HFF-Myc (cell line): ENCODE results near the gene SNAP47.

ENCODE experiments used
- DNase-seq: peaks from one replicate; pipeline ENCODE4 v3.0.0-alpha.2; 2011; ENCODE audit warnings: low read depth; ENCODE audit errors: extremely low read depth
- H3K4me3 ChIP-seq: replicated peaks from 2 replicates; pipeline ENCODE4 v1.5.1; 2011; ENCODE audit warnings: low read depth, mild to moderate bottlenecking, control low read depth, low read length
- CTCF ChIP-seq: IDR thresholded peaks from 2 replicates; pipeline ENCODE4 v1.5.1; 2012; ENCODE audit warnings: mild to moderate bottlenecking, low read depth, low read length, control low read depth; ENCODE audit errors: missing control alignments

The SNAP47 gene

GRCh38 chr1:227731696-227732585 lies 3.3 kb upstream of the SNAP47 start:
- no peak overlapping the region for H3K4me3 ChIP-seq
- TF ChIP-seq CTCF: no peak
- DNase-seq: no peak

GRCh38 chr1:227732586-227733308 lies 2.5 kb upstream of the SNAP47 start:
- no peak for DNase-seq
- no peak for TF ChIP-seq CTCF
- H3K4me3 ChIP-seq: no peak overlapping the region

- no peak for DNase-seq
- TF ChIP-seq CTCF: no peak
- H3K4me3 ChIP-seq: peak overlapping the region; percentile 97
These were observed 1.9 kb upstream of the SNAP47 start for GRCh38 chr1:227733309-227733705.

- DNase-seq: no peak
- no peak for TF ChIP-seq CTCF
- H3K4me3 ChIP-seq: peak overlapping the region; percentile 97
These were observed 1.3 kb upstream of the SNAP47 start for GRCh38 chr1:227733751-227734545.

- no peak for DNase-seq
- peak overlapping the region; percentile 97 for H3K4me3 ChIP-seq
- TF ChIP-seq CTCF: no peak
These were observed 734 bp upstream of the SNAP47 start for GRCh38 chr1:227734546-227734855.

GRCh38 chr1:227735539-227736285 lies 477 bp downstream of the SNAP47 start:
- peak overlapping the region; percentile 97 for H3K4me3 ChIP-seq
- no peak for DNase-seq
- no peak for TF ChIP-seq CTCF
